ENCODE results near the gene HELZ. TPM values are rescaled to one million over a fixed set of nuclear protein-coding genes. Genes with fewer than 3 reads are reported as not detected.

HELZ gene
- total and polyA plus RNA-seq, 9 donors: 8.4 to 72.8 (median 55.5) TPM

- Histone ChIP-seq H3K9me3 (no peaks in the 10 kb centered on the region), H3K36me3 (no peaks in the 10 kb centered on the region), H3K27ac (no peak overlapping the region), H3K4me3 (no peak overlapping the region), H3K27me3 (no peaks in the 10 kb centered on the region), H3K4me1 (ENCODE audit: insufficient read depth) (peaks cover 5% of the 10 kb centered on the region)
- intact Hi-C loops (cut with DNase I): no loop called here
- 90 to 91% (median 91%) methylated on average over 3 of the region's 3 CpGs for WGBS, 3 donors
- no peak for DNase-seq
- TF ChIP-seq POLR2A (IDR thresholded peaks at IDR 0.05) (no peak), CTCF (IDR thresholded peaks at IDR 0.05) (no peak), EP300 (IDR thresholded peaks at IDR 0.05) (no peak)
These were observed 170.2 kb downstream of the HELZ start for GRCh38 chr17:67074781-67075180.

- Histone ChIP-seq H3K27me3 (no peaks in the 10 kb centered on the region), H3K36me3 (no peaks in the 10 kb centered on the region), H3K9me3 (no peaks in the 10 kb centered on the region), H3K4me3 (no peak overlapping the region), H3K4me1 (ENCODE audit: insufficient read depth) (no peaks in the 10 kb centered on the region), H3K27ac (no peak overlapping the region)
- intact Hi-C loops (cut with DNase I): no loop called here
- TF ChIP-seq POLR2A (IDR thresholded peaks at IDR 0.05): no peak
- no peak for TF ChIP-seq CTCF (IDR thresholded peaks at IDR 0.05)
- no peak for TF ChIP-seq EP300 (IDR thresholded peaks at IDR 0.05)
- DNase-seq: no peak
- 90 to 95% (median 91%) methylated on average over 3 of the region's 3 CpGs for WGBS, 3 donors
These were observed 172.1 kb downstream of the HELZ start for GRCh38 chr17:67072885-67073284.

GRCh38 chr17:67071595-67071994 is 173.4 kb downstream of the HELZ start:
- Histone ChIP-seq H3K4me3 (no peak overlapping the region), H3K9me3 (no peaks in the 10 kb centered on the region), H3K27me3 (no peaks in the 10 kb centered on the region), H3K27ac (no peak overlapping the region), H3K4me1 (ENCODE audit: insufficient read depth) (no peaks in the 10 kb centered on the region), H3K36me3 (no peaks in the 10 kb centered on the region)
- TF ChIP-seq CTCF (IDR thresholded peaks at IDR 0.05) (no peak), EP300 (IDR thresholded peaks at IDR 0.05) (no peak), POLR2A (IDR thresholded peaks at IDR 0.05) (no peak)
- no peak for DNase-seq
- intact Hi-C loops (cut with DNase I): no loop called here

GRCh38 chr17:67069603-67070136 is 175.3 kb downstream of the HELZ start:
- no peaks in the 10 kb centered on the region for H3K9me3 ChIP-seq
- no peak overlapping the region for H3K27ac ChIP-seq
- intact Hi-C loops (cut with DNase I): no loop called here
- H3K4me1 ChIP-seq (ENCODE audit: insufficient read depth): no peaks in the 10 kb centered on the region
- H3K36me3 ChIP-seq: no peaks in the 10 kb centered on the region
- no peaks in the 10 kb centered on the region for H3K27me3 ChIP-seq
- DNase-seq: no peak
- WGBS, 3 donors: 90 to 92% (median 90%) methylated on average over 5 of the region's 5 CpGs
- no peak overlapping the region for H3K4me3 ChIP-seq
- TF ChIP-seq CTCF (IDR thresholded peaks at IDR 0.05): no peak
- no peak for TF ChIP-seq POLR2A (IDR thresholded peaks at IDR 0.05)
- TF ChIP-seq EP300 (IDR thresholded peaks at IDR 0.05): no peak

Data from ovary (tissue), 9 donors.